Erythroblast (primary cell): ENCODE results near the gene KRTAP5-1.

Source experiments
- GATA1 ChIP-seq: IDR thresholded peaks from 2 replicates; pipeline ENCODE4 v1.6.1; 2011; ENCODE audit warnings: low read depth, mild to moderate bottlenecking, control low read depth, low read length, moderate library complexity
- POLR2A ChIP-seq: IDR thresholded peaks from 2 replicates; pipeline ENCODE4 v1.6.1; 2011; ENCODE audit warnings: mild to moderate bottlenecking, low read length

DNA sequence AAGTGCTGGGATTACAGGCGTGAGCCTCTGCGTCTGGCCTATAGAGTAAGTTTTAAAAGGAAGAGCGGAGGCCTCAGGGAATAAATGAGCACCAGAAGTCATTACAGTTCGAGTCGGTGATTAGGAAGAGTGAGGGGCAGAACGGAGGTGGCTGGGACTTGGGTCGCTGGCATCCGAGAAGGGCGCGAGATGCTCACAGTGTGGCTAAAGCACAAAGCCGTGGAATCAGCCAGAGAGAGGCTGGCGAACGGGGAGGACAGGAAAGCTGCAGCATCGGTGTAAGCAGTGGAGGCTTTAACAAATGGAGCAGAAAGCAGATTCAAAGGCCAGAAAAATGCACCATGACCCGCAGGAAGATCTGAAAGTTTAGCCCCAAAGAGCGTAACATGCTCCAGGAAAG, 39.5 kb upstream of the KRTAP5-1 start:
- TF ChIP-seq POLR2A (no peak), GATA1 (no peak)
